Hepatocyte (in vitro differentiated cells): ENCODE results near the gene NAMPT.

Experiments used
- EZH2 ChIP-seq: fragments of 200-600 bp; sonication (generic); IDR thresholded peaks from 2 replicates; pipeline ENCODE4 v1.6.1; 2016; ENCODE audit warnings: antibody characterized with exemption, mild to moderate bottlenecking, borderline replicate concordance
- TF ChIP-seq, protein P1 (sequence below): fragments of 200-600 bp; sonication (generic); IDR thresholded peaks from 2 replicates; pipeline ENCODE4 v1.5.1; 2016; ENCODE audit warnings: antibody characterized with exemption, mild to moderate bottlenecking; ENCODE audit not compliant: poor library complexity

DNA sequence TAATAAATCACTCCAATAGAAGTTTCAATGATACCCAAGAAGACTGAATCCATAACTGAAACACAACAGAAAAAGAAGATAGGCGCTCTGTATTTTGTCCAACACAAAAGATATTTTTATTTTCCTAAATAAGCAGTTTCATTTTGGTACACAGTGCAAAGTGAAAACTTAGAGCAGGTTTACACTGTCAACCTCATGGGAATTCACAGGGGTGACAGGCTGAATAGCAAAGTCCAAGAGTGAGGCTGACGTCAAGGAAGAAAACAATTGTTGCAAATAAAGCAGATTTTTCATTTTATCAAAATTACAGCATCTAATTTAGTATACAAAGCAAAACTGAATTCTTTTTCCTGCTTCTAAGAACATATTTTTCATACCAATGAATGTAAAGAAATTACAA, 28.6 kb downstream of the NAMPT start:
- TF ChIP-seq, protein P1, sequence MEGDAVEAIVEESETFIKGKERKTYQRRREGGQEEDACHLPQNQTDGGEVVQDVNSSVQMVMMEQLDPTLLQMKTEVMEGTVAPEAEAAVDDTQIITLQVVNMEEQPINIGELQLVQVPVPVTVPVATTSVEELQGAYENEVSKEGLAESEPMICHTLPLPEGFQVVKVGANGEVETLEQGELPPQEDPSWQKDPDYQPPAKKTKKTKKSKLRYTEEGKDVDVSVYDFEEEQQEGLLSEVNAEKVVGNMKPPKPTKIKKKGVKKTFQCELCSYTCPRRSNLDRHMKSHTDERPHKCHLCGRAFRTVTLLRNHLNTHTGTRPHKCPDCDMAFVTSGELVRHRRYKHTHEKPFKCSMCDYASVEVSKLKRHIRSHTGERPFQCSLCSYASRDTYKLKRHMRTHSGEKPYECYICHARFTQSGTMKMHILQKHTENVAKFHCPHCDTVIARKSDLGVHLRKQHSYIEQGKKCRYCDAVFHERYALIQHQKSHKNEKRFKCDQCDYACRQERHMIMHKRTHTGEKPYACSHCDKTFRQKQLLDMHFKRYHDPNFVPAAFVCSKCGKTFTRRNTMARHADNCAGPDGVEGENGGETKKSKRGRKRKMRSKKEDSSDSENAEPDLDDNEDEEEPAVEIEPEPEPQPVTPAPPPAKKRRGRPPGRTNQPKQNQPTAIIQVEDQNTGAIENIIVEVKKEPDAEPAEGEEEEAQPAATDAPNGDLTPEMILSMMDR, result no peak
- no peak for TF ChIP-seq EZH2
